Measurements from ENCODE around the gene TGFA.

Gene TGFA

GRCh38 chr2:70583091-70583490 is 29.5 kb upstream of the TGFA start:
- no peaks in the 10 kb centered on the region for H3K4me1 ChIP-seq (ENCODE audit: insufficient read depth, poor library complexity, severe bottlenecking)
- no peak overlapping the region for H3K4me3 ChIP-seq (ENCODE audit: severe bottlenecking)
- DNase-seq (ENCODE audit: low spot score) (no peak), ATAC-seq (ENCODE audit: low read depth) (no peak)
- H3K27ac ChIP-seq (ENCODE audit: poor library complexity, severe bottlenecking): no peak overlapping the region
- no peaks in the 10 kb centered on the region for H3K36me3 ChIP-seq (ENCODE audit: low read depth)
- H3K9me3 ChIP-seq (ENCODE audit: severe bottlenecking): no peaks in the 10 kb centered on the region
- no peaks in the 10 kb centered on the region for H3K27me3 ChIP-seq (ENCODE audit: insufficient read depth, poor library complexity, severe bottlenecking)
- no peak for TF ChIP-seq CTCF (IDR thresholded peaks at IDR 0.05; ENCODE audit: poor library complexity, severe bottlenecking)

GRCh38 chr2:70580352-70580751 is 26.7 kb upstream of the TGFA start:
- no peak for DNase-seq (ENCODE audit: low spot score)
- H3K9me3 ChIP-seq (ENCODE audit: severe bottlenecking): no peaks in the 10 kb centered on the region
- H3K27me3 ChIP-seq (ENCODE audit: insufficient read depth, poor library complexity, severe bottlenecking): no peaks in the 10 kb centered on the region
- no peak for ATAC-seq (ENCODE audit: low read depth)
- no peaks in the 10 kb centered on the region for H3K4me1 ChIP-seq (ENCODE audit: insufficient read depth, poor library complexity, severe bottlenecking)
- H3K27ac ChIP-seq (ENCODE audit: poor library complexity, severe bottlenecking): no peak overlapping the region
- no peaks in the 10 kb centered on the region for H3K36me3 ChIP-seq (ENCODE audit: low read depth)
- no peak overlapping the region for H3K4me3 ChIP-seq (ENCODE audit: severe bottlenecking)
- no peak for TF ChIP-seq CTCF (IDR thresholded peaks at IDR 0.05; ENCODE audit: poor library complexity, severe bottlenecking)

GRCh38 chr2:70574618-70575017 is 21.0 kb upstream of the TGFA start:
- no peak for ATAC-seq (ENCODE audit: low read depth)
- no peak for DNase-seq (ENCODE audit: low spot score)
- H3K4me1 ChIP-seq (ENCODE audit: insufficient read depth, poor library complexity, severe bottlenecking): peaks cover 16% of the 10 kb centered on the region
- no peaks in the 10 kb centered on the region for H3K36me3 ChIP-seq (ENCODE audit: low read depth)
- H3K4me3 ChIP-seq (ENCODE audit: severe bottlenecking): no peak overlapping the region
- H3K9me3 ChIP-seq (ENCODE audit: severe bottlenecking): no peaks in the 10 kb centered on the region
- H3K27me3 ChIP-seq (ENCODE audit: insufficient read depth, poor library complexity, severe bottlenecking): no peaks in the 10 kb centered on the region
- no peak for TF ChIP-seq CTCF (IDR thresholded peaks at IDR 0.05; ENCODE audit: poor library complexity, severe bottlenecking)
- H3K27ac ChIP-seq (ENCODE audit: poor library complexity, severe bottlenecking): no peak overlapping the region

GRCh38 chr2:70574109-70574508 is 20.5 kb upstream of the TGFA start:
- TF ChIP-seq CTCF (IDR thresholded peaks at IDR 0.05; ENCODE audit: poor library complexity, severe bottlenecking): no peak
- DNase-seq (ENCODE audit: low spot score): no peak
- H3K27me3 ChIP-seq (ENCODE audit: insufficient read depth, poor library complexity, severe bottlenecking): no peaks in the 10 kb centered on the region
- H3K27ac ChIP-seq (ENCODE audit: poor library complexity, severe bottlenecking): no peak overlapping the region
- ATAC-seq (ENCODE audit: low read depth): no peak
- H3K4me3 ChIP-seq (ENCODE audit: severe bottlenecking): no peak overlapping the region
- H3K36me3 ChIP-seq (ENCODE audit: low read depth): no peaks in the 10 kb centered on the region
- H3K9me3 ChIP-seq (ENCODE audit: severe bottlenecking): no peaks in the 10 kb centered on the region
- H3K4me1 ChIP-seq (ENCODE audit: insufficient read depth, poor library complexity, severe bottlenecking): peaks cover 21% of the 10 kb centered on the region

GRCh38 chr2:70570041-70570661 is 16.5 kb upstream of the TGFA start:
- ATAC-seq (ENCODE audit: low read depth): peak; percentile 93
- Histone ChIP-seq H3K36me3 (ENCODE audit: low read depth) (no peaks in the 10 kb centered on the region), H3K27ac (ENCODE audit: poor library complexity, severe bottlenecking) (peak overlapping the region; percentile 90), H3K4me3 (ENCODE audit: severe bottlenecking) (no peak overlapping the region), H3K9me3 (ENCODE audit: severe bottlenecking) (no peaks in the 10 kb centered on the region), H3K27me3 (ENCODE audit: insufficient read depth, poor library complexity, severe bottlenecking) (no peaks in the 10 kb centered on the region), H3K4me1 (ENCODE audit: insufficient read depth, poor library complexity, severe bottlenecking) (peaks cover 25% of the 10 kb centered on the region)
- no peak for TF ChIP-seq CTCF (IDR thresholded peaks at IDR 0.05; ENCODE audit: poor library complexity, severe bottlenecking)
- peak; percentile 92 for DNase-seq (ENCODE audit: low spot score)

Data from RWPE2 (cell line).